HFFc6 (cell line): ENCODE measurements around the gene ZNF91. TPM values are rescaled to one million over a fixed set of nuclear protein-coding genes. Genes with fewer than 3 reads are reported as not detected.
"Not testable (repeated sequence)": the region's sequence is repeated elsewhere in the genome, so short reads cannot be mapped to it uniquely, and the experiment has no call there.

Experiments used
- DNase-seq: peaks from one replicate; pipeline ENCODE4 v3.0.0-alpha.2; 2018
- H3K27ac Mint-ChIP-seq: 2 replicates; pipeline ENCODE4 v1.8.0; 2020; ENCODE audit warnings: mild to moderate bottlenecking, mixed read lengths
- H3K27me3 Mint-ChIP-seq: 2 replicates; pipeline ENCODE4 v1.8.0; 2021; ENCODE audit warnings: mild to moderate bottlenecking, moderate library complexity, mixed read lengths; ENCODE audit not compliant: insufficient read depth
- H3K36me3 Mint-ChIP-seq: 2 replicates; pipeline ENCODE4 v1.8.0; 2021; ENCODE audit warnings: low read depth, mixed read lengths
- H3K4me1 Mint-ChIP-seq: 2 replicates; pipeline ENCODE4 v1.8.0; 2020; ENCODE audit warnings: low read depth, mixed read lengths
- H3K4me3 Mint-ChIP-seq: 2 replicates; pipeline ENCODE4 v1.8.0; 2020; ENCODE audit warnings: mild to moderate bottlenecking, moderate library complexity, mixed read lengths
- H3K9me3 Mint-ChIP-seq: 2 replicates; pipeline ENCODE4 v1.8.0; 2020; ENCODE audit warnings: mild to moderate bottlenecking, mixed read lengths
- CTCF ChIP-seq: fragments of 200-600 bp; sonication (generic); IDR thresholded peaks from 2 replicates; pipeline ENCODE4 v1.5.0; 2021; ENCODE audit warnings: antibody characterized with exemption, mild to moderate bottlenecking
- total RNA-seq, 6 experiments: library from RNA; stranded (reverse); fragmentation: NEBNext Ultra II Directional; extraction: Animal tissue kit (Norgen Biotek cat#: 25700); gene quantifications; 2 replicates in 1 of 6; 3 replicates in 5 of 6; pipeline ENCODE4 v1.2.3, GENCODE V29; 2021

ZNF91 gene
- total RNA-seq, 6 experiments from 2014 or later = 19.5 to 27.4 (median 22.1) TPM

- H3K27me3 Mint-ChIP-seq = no peaks in the 10 kb centered on the region
- no peaks in the 10 kb centered on the region for H3K4me1 Mint-ChIP-seq
- peaks cover 83% of the 10 kb centered on the region for H3K9me3 Mint-ChIP-seq
- H3K36me3 Mint-ChIP-seq = peaks cover 83% of the 10 kb centered on the region
- no peak overlapping the region for H3K4me3 Mint-ChIP-seq
- DNase-seq = no peak
- no peak for TF ChIP-seq CTCF
- no peak overlapping the region for H3K27ac Mint-ChIP-seq
These were observed 18.0 kb downstream of the ZNF91 start for GRCh38 chr19:23377276-23377675.

GRCh38 chr19:23366437-23366836, 28.8 kb downstream of the ZNF91 start:
- DNase-seq = no peak
- H3K36me3 Mint-ChIP-seq = peaks cover 77% of the 10 kb centered on the region
- TF ChIP-seq CTCF = no peak
- peaks cover 2% of the 10 kb centered on the region; the same call in 1 of the 2 replicates for H3K27me3 Mint-ChIP-seq
- H3K9me3 Mint-ChIP-seq = peaks cover 87% of the 10 kb centered on the region
- no peaks in the 10 kb centered on the region for H3K4me1 Mint-ChIP-seq
- no peak overlapping the region for H3K27ac Mint-ChIP-seq
- no peak overlapping the region for H3K4me3 Mint-ChIP-seq

DNA sequence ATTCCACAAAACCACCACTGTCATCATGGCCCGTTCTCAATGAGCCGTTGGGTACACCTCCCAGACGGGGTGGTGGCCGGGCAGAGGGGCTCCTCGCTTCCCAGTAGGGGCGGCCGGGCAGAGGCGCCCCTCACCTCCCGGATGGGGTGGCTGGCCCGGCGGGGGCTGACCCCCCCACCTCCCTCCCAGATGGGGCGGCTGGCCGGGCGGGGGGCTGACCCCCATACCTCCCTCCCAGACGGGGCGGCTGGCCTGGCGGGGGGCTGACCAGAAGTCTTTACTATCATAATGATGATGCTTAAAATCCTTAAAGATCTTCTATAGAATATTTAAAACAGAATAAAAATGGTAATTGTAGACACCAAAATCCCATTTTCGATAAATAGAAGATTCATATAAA, 29.2 kb downstream of the ZNF91 start:
- H3K4me1 Mint-ChIP-seq, H3K4me3 Mint-ChIP-seq, H3K27me3 Mint-ChIP-seq, DNase-seq, H3K27ac Mint-ChIP-seq: not testable (repeated sequence)
- Mint-ChIP-seq H3K36me3 (peaks cover 77% of the 10 kb centered on the region), H3K9me3 (peaks cover 87% of the 10 kb centered on the region)

DNA sequence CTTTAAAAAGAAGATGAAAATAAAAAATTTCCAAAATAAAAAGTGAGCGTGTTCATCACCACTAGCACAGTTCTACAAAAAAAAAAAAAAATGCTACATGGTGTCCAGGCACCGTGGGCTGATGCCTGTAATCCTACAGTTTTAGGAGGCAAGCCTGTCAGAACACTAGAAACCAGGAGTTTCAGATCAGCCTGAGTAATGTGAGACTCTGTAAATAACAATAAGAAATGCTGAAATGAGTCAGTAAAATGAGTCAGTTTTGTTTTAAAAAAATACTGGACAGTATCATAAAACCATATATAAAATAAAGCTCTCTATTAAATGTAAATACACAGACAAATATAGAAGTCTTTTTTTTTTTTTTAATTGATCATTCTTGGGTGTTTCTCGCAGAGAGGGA, 30.0 kb downstream of the ZNF91 start:
- H3K27me3 Mint-ChIP-seq = peaks cover 2% of the 10 kb centered on the region; the same call in 1 of the 2 replicates
- H3K4me3 Mint-ChIP-seq = no peak overlapping the region
- peaks cover 77% of the 10 kb centered on the region for H3K36me3 Mint-ChIP-seq
- H3K9me3 Mint-ChIP-seq = peaks cover 87% of the 10 kb centered on the region
- H3K27ac Mint-ChIP-seq = no peak overlapping the region; the same call in 1 of the 2 replicates
- no peaks in the 10 kb centered on the region for H3K4me1 Mint-ChIP-seq
- TF ChIP-seq CTCF = no peak
- DNase-seq = no peak

- not testable (repeated sequence) for H3K27me3 Mint-ChIP-seq, DNase-seq, H3K4me1 Mint-ChIP-seq, H3K4me3 Mint-ChIP-seq, H3K27ac Mint-ChIP-seq
- Mint-ChIP-seq H3K36me3 (peaks cover 86% of the 10 kb centered on the region), H3K9me3 (peaks cover 94% of the 10 kb centered on the region)
These were observed 33.4 kb downstream of the ZNF91 start for GRCh38 chr19:23361843-23362242.

DNA sequence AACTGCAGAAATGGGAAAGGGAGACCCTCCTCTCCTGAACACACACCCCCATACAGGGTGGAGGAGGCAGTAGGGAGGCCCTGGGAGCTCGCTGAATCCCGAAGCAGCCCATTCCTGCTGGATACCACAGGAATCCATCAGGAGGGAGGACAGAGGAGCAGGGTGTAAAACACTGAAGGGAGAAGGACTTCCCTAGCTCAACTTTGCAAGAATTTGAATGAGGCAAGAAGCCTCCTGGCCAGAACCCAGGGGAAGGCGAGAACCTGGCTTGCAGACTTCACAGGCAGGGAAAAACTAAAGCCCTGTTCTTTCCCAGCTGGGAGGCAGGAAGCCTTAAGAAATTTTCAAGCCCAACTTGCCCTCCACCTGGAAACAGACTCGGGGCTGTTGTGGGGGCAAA, 43.5 kb downstream of the ZNF91 start:
- H3K9me3 Mint-ChIP-seq = peaks cover 100% of the 10 kb centered on the region
- peaks cover 10% of the 10 kb centered on the region for H3K27me3 Mint-ChIP-seq
- no peak overlapping the region for H3K27ac Mint-ChIP-seq
- no peak overlapping the region for H3K4me3 Mint-ChIP-seq
- no peak for TF ChIP-seq CTCF
- no peaks in the 10 kb centered on the region for H3K4me1 Mint-ChIP-seq
- H3K36me3 Mint-ChIP-seq = peaks cover 99% of the 10 kb centered on the region
- no peak for DNase-seq

- TF ChIP-seq CTCF = no peak
- Mint-ChIP-seq H3K9me3 (peaks cover 98% of the 10 kb centered on the region), H3K4me1 (no peaks in the 10 kb centered on the region), H3K27ac (no peak overlapping the region; the same call in 1 of the 2 replicates), H3K27me3 (peaks cover 4% of the 10 kb centered on the region), H3K36me3 (peaks cover 97% of the 10 kb centered on the region), H3K4me3 (no peak overlapping the region)
- DNase-seq = no peak
These were observed 48.6 kb downstream of the ZNF91 start for GRCh38 chr19:23346696-23347095.
